HepG2 (cell line): ENCODE measurements around the gene SPNS2. TPM values are rescaled to one million over a fixed set of nuclear protein-coding genes. Genes with fewer than 3 reads are reported as not detected.

Experiments
- ATAC-seq: fragments of 200-7000 bp; cut with Tn5 transposase; 3 replicates; pipeline ENCODE4 v1.9.1; 2020; ENCODE audit warnings: mild to moderate bottlenecking, moderate library complexity
- BruUV-seq: library from RNA; stranded (reverse); fragments of 400-500 nt; replicated peaks from 2 replicates; lab custom pipeline; 2021; lab: Mats Ljungman, UMichigan
- CTCF ChIA-PET: fragments of 300-600 bp; formaldehyde crosslinking; extraction: SDS; loops from one replicate; lab custom pipeline; 2021; ENCODE audit warnings: low total read pairs, inconsistent platforms, low intra/inter-chr PET ratio; lab: Yijun Ruan, JAX
- POLR2A ChIA-PET: fragments of 350-600 bp; sonication (Branson Sonifier 250); formaldehyde crosslinking; loops from one replicate; lab custom pipeline; 2020; ENCODE audit warnings: antibody characterized with exemption, inconsistent platforms; lab: Yijun Ruan, JAX
- DNase-seq: peaks from one replicate; pipeline ENCODE4 v3.0.0-alpha.2; 2015; ENCODE audit warnings: low spot score
- FAIRE-seq: peaks from 3 replicates; lab custom pipeline; 2011; peaks lifted over from hg19 to GRCh38; lab: Jason Lieb, UNC
- H2AFZ ChIP-seq: one replicate; pipeline ENCODE4 v1.6.1; 2011; ENCODE audit warnings: low read length, inconsistent platforms
- H3K27ac ChIP-seq: fragments of 300-600 bp; 3 replicates; pipeline ENCODE4 v1.8.0; 2011; ENCODE audit warnings: mixed run types, mild to moderate bottlenecking, mixed read lengths, low read length, inconsistent platforms; ENCODE audit not compliant: insufficient read depth; ENCODE audit errors: extremely low read length
- H3K27me3 ChIP-seq, 2 experiments: fragments of 200-600 bp in 1 of 2; 2 replicates in 1 of 2; 3 replicates in 1 of 2; pipeline versions ENCODE4 v1.6.0 to v1.8.0; 2011; ENCODE audit warnings: low read length in 2 of 2, mild to moderate bottlenecking in 2 of 2, moderate library complexity in 2 of 2, inconsistent platforms in 1 of 2; ENCODE audit not compliant: insufficient read depth in 2 of 2, control insufficient read depth in 1 of 2
- H3K36me3 ChIP-seq, 2 experiments: fragments of 200-600 bp in 1 of 2; replicated peaks in 1 of 2; 2 replicates in 1 of 2; 3 replicates in 1 of 2; pipeline versions ENCODE4 v1.5.1 to v1.8.0; 2011; ENCODE audit warnings: low read length in 2 of 2, inconsistent platforms in 1 of 2; ENCODE audit not compliant: insufficient read depth in 2 of 2, control insufficient read depth in 1 of 2
- H3K4me1 ChIP-seq: 2 replicates; pipeline ENCODE4 v1.5.1; 2012; ENCODE audit warnings: low read length, inconsistent platforms; ENCODE audit not compliant: insufficient read depth
- H3K4me2 ChIP-seq: 2 replicates; pipeline ENCODE4 v1.6.0; 2011; ENCODE audit warnings: low read depth, low read length, inconsistent platforms
- H3K4me3 ChIP-seq, 3 experiments: fragments of 200-600 bp in 1 of 3; sonication (generic), shearing (Covaris generic) in 1 of 3; replicated peaks in 1 of 3; 2 replicates each; pipeline ENCODE4 v1.5.1; 2011 to 2016; ENCODE audit warnings: low read length in 3 of 3, inconsistent platforms in 2 of 3, low read depth in 2 of 3, mild to moderate bottlenecking in 2 of 3, control low read depth in 1 of 3, mixed read lengths in 1 of 3; ENCODE audit not compliant: insufficient read depth in 1 of 3
- H3K79me2 ChIP-seq: one replicate; pipeline ENCODE4 v1.6.1; 2011; ENCODE audit warnings: low read length, inconsistent platforms; ENCODE audit not compliant: insufficient read depth
- H3K9ac ChIP-seq: 2 replicates; pipeline ENCODE4 v1.6.0; 2011; ENCODE audit warnings: mild to moderate bottlenecking, low read depth, low read length, inconsistent platforms; ENCODE audit not compliant: insufficient read depth
- H3K9me3 ChIP-seq: 2 replicates; pipeline ENCODE4 v1.5.1; 2012; ENCODE audit warnings: mild to moderate bottlenecking, low read length
- H4K20me1 ChIP-seq: 2 replicates; pipeline ENCODE4 v1.6.0; 2011; ENCODE audit warnings: inconsistent platforms, mild to moderate bottlenecking, low read length, moderate library complexity; ENCODE audit not compliant: insufficient read depth
- BORCS8-MEF2B ChIP-seq: sonication (generic); formaldehyde crosslinking; IDR thresholded peaks from 2 replicates; pipeline ENCODE4 v1.8.0; 2022; ENCODE audit warnings: mild to moderate bottlenecking, missing genetic modification reagents
- ELF3 ChIP-seq: IDR thresholded peaks from 2 replicates; pipeline ENCODE4 v1.6.1; 2016; ENCODE audit warnings: missing genetic modification reagents, missing compliant biosample characterization
- GPN1 ChIP-seq: sonication (generic); formaldehyde crosslinking; IDR thresholded peaks from 2 replicates; pipeline ENCODE4 v1.5.1; 2020; ENCODE audit warnings: missing genetic modification reagents, borderline replicate concordance
- HOXA5 ChIP-seq: sonication (generic); formaldehyde crosslinking; IDR thresholded peaks from 2 replicates; pipeline ENCODE4 v1.4.0; 2020; ENCODE audit warnings: missing genetic modification reagents
- KDM3A ChIP-seq: IDR thresholded peaks from 2 replicates; pipeline ENCODE4 v1.6.1; 2018; ENCODE audit warnings: low read depth, missing compliant biosample characterization
- MATR3 ChIP-seq: sonication (generic); formaldehyde crosslinking; IDR thresholded peaks from 2 replicates; pipeline ENCODE4 v1.4.0; 2020; ENCODE audit warnings: missing genetic modification reagents
- PCBP1 ChIP-seq: fragments of 200-400 bp; formaldehyde crosslinking; IDR thresholded peaks from 2 replicates; pipeline ENCODE4 v1.6.1; 2017; ENCODE audit warnings: mild to moderate bottlenecking, low read depth, low read length, borderline replicate concordance
- POGZ ChIP-seq: sonication (generic); formaldehyde crosslinking; IDR thresholded peaks from 2 replicates; pipeline ENCODE4 v1.4.0; 2020; ENCODE audit warnings: mild to moderate bottlenecking, missing genetic modification reagents
- RBFOX2 ChIP-seq: fragments of 200-400 bp; formaldehyde crosslinking; IDR thresholded peaks from 2 replicates; pipeline ENCODE4 v1.6.1; 2017; ENCODE audit warnings: low read depth, mild to moderate bottlenecking, low read length
- SIN3B ChIP-seq: fragments of 150-350 bp; IDR thresholded peaks from 2 replicates; pipeline ENCODE4 v1.6.1; 2014; ENCODE audit warnings: low read length
- SP2 ChIP-seq: sonication (generic); formaldehyde crosslinking; IDR thresholded peaks from 2 replicates; pipeline ENCODE4 v1.5.1; 2020; ENCODE audit warnings: mild to moderate bottlenecking, missing genetic modification reagents
- YEATS4 ChIP-seq: sonication (generic); formaldehyde crosslinking; IDR thresholded peaks from 2 replicates; pipeline ENCODE4 v1.4.0; 2020; ENCODE audit warnings: missing genetic modification reagents, borderline replicate concordance
- ZBTB42 ChIP-seq: sonication (generic); formaldehyde crosslinking; IDR thresholded peaks from 2 replicates; pipeline ENCODE4 v1.5.0; 2020; ENCODE audit warnings: mild to moderate bottlenecking, missing genetic modification reagents
- ZIK1 ChIP-seq: sonication (generic); formaldehyde crosslinking; IDR thresholded peaks from 2 replicates; pipeline ENCODE4 v1.5.0; 2020; ENCODE audit warnings: mild to moderate bottlenecking, low read depth, missing genetic modification reagents, borderline replicate concordance
- ZNF24 ChIP-seq: fragments of 450-650 bp; IDR thresholded peaks from 2 replicates; pipeline ENCODE4 v1.6.1; 2017; ENCODE audit warnings: antibody characterized with exemption, mild to moderate bottlenecking
- ZNF253 ChIP-seq: sonication (generic); formaldehyde crosslinking; IDR thresholded peaks from 2 replicates; pipeline ENCODE4 v1.8.0; 2022; ENCODE audit warnings: mild to moderate bottlenecking, missing genetic modification reagents, borderline replicate concordance
- ZNF549 ChIP-seq: sonication (generic); formaldehyde crosslinking; IDR thresholded peaks from 2 replicates; pipeline ENCODE4 v1.5.0; 2020; ENCODE audit warnings: missing genetic modification reagents
- ZNF784 ChIP-seq: sonication (generic); formaldehyde crosslinking; IDR thresholded peaks from 2 replicates; pipeline ENCODE4 v1.5.1; 2020; ENCODE audit warnings: missing genetic modification reagents, mild to moderate bottlenecking, borderline replicate concordance
- ZNF788 ChIP-seq: sonication (generic); formaldehyde crosslinking; IDR thresholded peaks from 2 replicates; pipeline ENCODE4 v1.5.0; 2020; ENCODE audit warnings: mild to moderate bottlenecking, missing genetic modification reagents, borderline replicate concordance
- WGBS: methylation state at CpG from one replicate; pipeline ENCODE4 v1.1.6; 2017; ENCODE audit warnings: low lambda C conversion rate; 5-methylcytosine and 5-hydroxymethylcytosine counted together
- in situ Hi-C: cut with HindIII; loops from 2 replicates; pipeline ENCODE4 v1.10.0; 2017; ENCODE audit warnings: low pct_unique_long_range_greater_than_20kb; ENCODE audit not compliant: extremely low pct_ligation_motif_present
- intact Hi-C: fragments of 100-400 bp; cut with micrococcal nuclease; formaldehyde crosslinking; loops from one replicate; pipeline ENCODE4 v1.10.0; 2022; ENCODE audit not compliant: unreplicated experiment
- polyA plus RNA-seq, 8 experiments: library from polyadenylated mRNA; depleted of rRNA in 3 of 8; stranded (reverse) in 7 of 8; unstranded in 1 of 8; fragments of >200 nt; fragmentation: Illumina TruSeq in 4 of 8; extraction: Trizol in 4 of 8; gene quantifications; 2 replicates each; pipeline versions ENCODE4 v1.2.1 to v1.2.3, GENCODE V29; 2011 to 2016; ENCODE audit warnings: low read depth in 4 of 8, missing spikeins in 1 of 8, mixed read lengths in 1 of 8; ENCODE audit not compliant: insufficient read depth in 1 of 8
- total RNA-seq, 5 experiments: library from RNA; depleted of rRNA; stranded (reverse); fragments of >200 nt; fragmentation: Illumina TruSeq; extraction: Trizol; gene quantifications; 2 replicates each; pipeline ENCODE4 v1.2.3, GENCODE V29; 2016; ENCODE audit warnings: low read depth in 1 of 5

The SPNS2 gene
- total and polyA plus RNA-seq, 2 of the 13 experiments (the other 11 are each of a cell fraction or from before 2014, with no cell fraction given) = 0.01 TPM; not detected in 1

DNA sequence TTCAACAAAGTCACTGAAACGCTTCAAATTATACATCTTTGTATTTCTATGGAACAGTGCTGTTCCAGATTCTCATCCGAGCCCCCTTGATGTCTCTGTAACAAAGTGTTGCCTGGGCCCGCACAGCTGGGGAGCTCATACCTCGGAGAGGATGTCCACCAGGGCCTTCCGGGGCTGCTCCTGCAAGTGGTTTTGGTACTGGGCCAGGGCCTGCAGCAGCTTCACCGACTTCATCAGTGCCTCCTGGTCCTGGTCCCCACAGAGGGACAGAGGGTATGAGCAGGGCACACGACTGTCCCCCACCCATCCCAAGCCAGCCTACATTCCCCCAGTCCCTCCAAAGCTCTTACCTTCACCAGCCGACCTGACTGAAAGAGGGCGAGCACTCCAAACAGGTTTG, 55.0 kb downstream of the SPNS2 start:
- intact Hi-C loops = no loop called here
- POLR2A ChIA-PET = interaction anchor here (0.5 kb wide), 1 partner anchor 9 kb away, joined by 3 read pairs; no protein-coding TSS in a partner anchor
- CTCF ChIA-PET = no interaction called here

More for the DNA sequence above, 55.0 kb downstream of the SPNS2 start:
- no TSS peak for BruUV-seq
- peak overlapping the region; percentile 99 for H3K4me2 ChIP-seq
- peak overlapping the region; percentile 78; the same call in 1 of the 2 replicates for H3K9ac ChIP-seq
- H3K4me3 ChIP-seq = peak overlapping the region in 2 of 3 experiments; percentile 87 to 95; a peak in 4 of 6 replicates
- in situ Hi-C loops = loop anchor here (10.0 kb wide), 1 partner anchor 341 kb away; the partner anchor contains the start of gene C17orf107
- no peaks in the 10 kb centered on the region for H3K27me3 ChIP-seq
- no peak overlapping the region for H2AFZ ChIP-seq
- DNase-seq = no peak
- FAIRE-seq = no peak
- H3K79me2 ChIP-seq = peaks cover 16% of the 10 kb centered on the region
- H4K20me1 ChIP-seq = no peaks in the 10 kb centered on the region
- H3K36me3 ChIP-seq = peaks cover 27 to 47% of the 10 kb centered on the region in 2 experiments
- 92% methylated on average over 4 of the region's 9 CpGs for WGBS
- H3K9me3 ChIP-seq = no peaks in the 10 kb centered on the region
- ATAC-seq = no peak
- H3K27ac ChIP-seq = no peak overlapping the region
- peaks cover 30% of the 10 kb centered on the region for H3K4me1 ChIP-seq
- no peak for TF ChIP-seq ZNF788 (CRISPR knock-in tag)
- no peak for TF ChIP-seq ZNF24
- no peak for TF ChIP-seq ZBTB42 (CRISPR knock-in tag)
- TF ChIP-seq YEATS4 (CRISPR knock-in tag) = no peak
- no peak for TF ChIP-seq HOXA5
- TF ChIP-seq ZIK1 (CRISPR knock-in tag) = no peak
- TF ChIP-seq ZNF784 (CRISPR knock-in tag) = no peak
- TF ChIP-seq RBFOX2 = no peak
- no peak for TF ChIP-seq BORCS8-MEF2B (CRISPR knock-in tag)
- TF ChIP-seq MATR3 (CRISPR knock-in tag) = no peak
- no peak for TF ChIP-seq SIN3B
- no peak for TF ChIP-seq POGZ
- TF ChIP-seq ZNF549 = no peak
- no peak for TF ChIP-seq GPN1
- TF ChIP-seq ZNF253 (CRISPR knock-in tag) = no peak
- no peak for TF ChIP-seq ELF3 (CRISPR knock-in tag)
- TF ChIP-seq KDM3A = no peak
- no peak for TF ChIP-seq PCBP1
- no peak for TF ChIP-seq SP2 (CRISPR knock-in tag)
